ENCODE measurements around the gene KLF2.

- TF ChIP-seq CTCF (IDR thresholded peaks at IDR 0.05): no peak
- TF ChIP-seq POLR2A (IDR thresholded peaks at IDR 0.05): no peak
Measured at GRCh38 chr19:16339361-16339725, 14.7 kb downstream of the KLF2 start.
